Natural killer cell (primary cell): ENCODE data around the gene MAPK8IP3. TPM values are rescaled to one million over a fixed set of nuclear protein-coding genes. Genes with fewer than 3 reads are reported as not detected.

Source experiments
- ATAC-seq, 3 donors: fragments of 150-1000 bp in 2 of 3; fragments of 200-7000 bp in 1 of 3; cut with Tn5 transposase; 1 replicate in 1 of 3; 2 replicates in 2 of 3; pipeline ENCODE4 v1.10.0; 2021; ENCODE audit warnings: mild to moderate bottlenecking in 2 of 3, moderate library complexity in 2 of 3
- DNase-seq, 2 donors: peaks; one replicate each; pipeline versions ENCODE4 v3.0.0 to v3.0.0-alpha.2; 2013 to 2021; ENCODE audit warnings: mixed read lengths in 1 of 2
- H3K27ac ChIP-seq: one replicate; pipeline ENCODE4 v1.5.1; 2013; ENCODE audit warnings: mild to moderate bottlenecking, low read length
- H3K27me3 ChIP-seq: one replicate; pipeline ENCODE4 v1.6.1; 2013; ENCODE audit warnings: low read length; ENCODE audit not compliant: control insufficient read depth, insufficient read depth
- H3K36me3 ChIP-seq: one replicate; pipeline ENCODE4 v1.6.1; 2013; ENCODE audit warnings: low read length; ENCODE audit not compliant: control insufficient read depth, insufficient read depth
- H3K4me1 ChIP-seq: one replicate; pipeline ENCODE4 v1.6.1; 2013; ENCODE audit warnings: low read length; ENCODE audit not compliant: control insufficient read depth, insufficient read depth
- H3K4me3 ChIP-seq: one replicate; pipeline ENCODE4 v1.5.1; 2013; ENCODE audit warnings: low read length
- H3K9me3 ChIP-seq: one replicate; pipeline ENCODE4 v1.6.1; 2013; ENCODE audit warnings: low read length; ENCODE audit not compliant: control insufficient read depth, insufficient read depth
- H3K27ac Mint-ChIP-seq, 2 donors: one replicate each; pipeline ENCODE4 v1.8.0; 2022; ENCODE audit warnings: mild to moderate bottlenecking in 2 of 2, mixed read lengths in 2 of 2, moderate library complexity in 1 of 2
- H3K27me3 Mint-ChIP-seq, 2 donors: one replicate each; pipeline ENCODE4 v1.8.0; 2022; ENCODE audit warnings: low read depth in 2 of 2, mixed read lengths in 2 of 2
- H3K36me3 Mint-ChIP-seq: one replicate; pipeline ENCODE4 v1.8.0; 2022; ENCODE audit warnings: mixed read lengths
- H3K4me1 Mint-ChIP-seq, 2 donors: one replicate each; pipeline ENCODE4 v1.8.0; 2022; ENCODE audit warnings: mixed read lengths in 2 of 2
- H3K4me3 Mint-ChIP-seq: one replicate; pipeline ENCODE4 v1.8.0; 2022; ENCODE audit warnings: mild to moderate bottlenecking, moderate library complexity, mixed read lengths
- H3K9me3 Mint-ChIP-seq, 2 donors: one replicate each; pipeline ENCODE4 v1.8.0; 2022; ENCODE audit warnings: mixed read lengths in 2 of 2
- WGBS: methylation state at CpG from one replicate; pipeline ENCODE4 v1.1.7; 2013; ENCODE audit warnings: missing lambda C conversion rate; ENCODE audit not compliant: insufficient coverage; 5-methylcytosine and 5-hydroxymethylcytosine counted together
- intact Hi-C: fragments of 100-400 bp; cut with micrococcal nuclease; formaldehyde crosslinking; loops from one replicate; pipeline ENCODE4 v1.14.2; 2022
- total RNA-seq, 4 donors: library from RNA; stranded (reverse); fragments of 120-200 nt in 1 of 4; gene quantifications; one replicate each; pipeline versions ENCODE4 v1.2.3 to v1.2.4, GENCODE V29; 2013 to 2022
- TF ChIP-seq, protein P1 (sequence below): fragments of 200-600 bp; IDR thresholded peaks from one replicate; pipeline ENCODE4 v1.8.0; 2022; ENCODE audit warnings: antibody characterized with exemption

Gene MAPK8IP3
- total RNA-seq, 3 donors from 2014 or later (not counting 1 experiment from before 2014, with no cell fraction given): 272 to 291 (median 285) TPM

DNA sequence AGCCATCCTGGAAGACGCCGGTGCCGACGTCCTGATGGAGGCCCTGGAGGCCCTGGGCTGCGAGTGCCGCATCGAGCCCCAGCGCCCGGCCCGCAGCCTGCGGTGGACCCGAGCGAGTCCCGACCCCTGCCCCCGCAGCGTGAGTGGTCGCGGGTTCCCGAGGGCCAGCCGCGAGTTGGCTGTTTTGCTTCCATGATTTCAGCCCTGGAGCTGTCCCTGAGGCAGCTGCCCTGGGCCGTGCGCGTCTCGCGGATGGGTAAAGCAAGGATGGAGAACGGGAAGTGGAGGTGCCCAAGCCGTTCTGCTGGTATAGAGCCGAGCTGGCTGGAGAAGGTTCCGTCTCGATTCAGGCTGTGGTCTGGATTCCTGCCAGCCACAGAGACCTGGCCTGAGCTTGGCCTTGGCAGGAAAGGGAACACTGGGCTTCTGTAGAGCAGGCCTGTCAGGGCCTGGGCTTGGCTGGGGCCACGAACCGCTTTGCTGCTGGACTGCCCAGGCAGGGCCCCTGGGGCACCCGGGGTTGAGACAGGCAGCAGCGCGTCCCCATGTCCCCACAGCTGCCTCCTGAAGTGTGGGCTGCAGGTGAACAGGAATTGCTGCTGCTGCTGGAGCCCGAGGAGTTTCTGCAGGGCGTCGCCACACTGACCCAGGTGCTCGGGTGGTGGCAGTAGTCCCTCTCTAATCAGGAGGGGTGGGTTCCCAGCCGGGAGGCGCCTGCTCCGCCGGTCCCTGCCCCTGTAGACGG lies 67.9 kb downstream of the MAPK8IP3 start:
- Mint-ChIP-seq H3K4me1 (peaks cover 14 to 21% of the 10 kb centered on the region in 2 donors), H3K9me3 (no peaks in the 10 kb centered on the region), H3K27me3 (no peaks in the 10 kb centered on the region), H3K36me3 (no peaks in the 10 kb centered on the region), H3K27ac (peak overlapping the region; percentile 31 to 54), H3K4me3 (peak overlapping the region; percentile 97)
- H3K4me1 ChIP-seq: peaks cover 41% of the 10 kb centered on the region
- peak overlapping the region; percentile 61 for H3K4me3 ChIP-seq
- no peak for ATAC-seq
- H3K36me3 ChIP-seq: peaks cover 19% of the 10 kb centered on the region
- no peaks in the 10 kb centered on the region for H3K27me3 ChIP-seq
- TF ChIP-seq, protein P1, sequence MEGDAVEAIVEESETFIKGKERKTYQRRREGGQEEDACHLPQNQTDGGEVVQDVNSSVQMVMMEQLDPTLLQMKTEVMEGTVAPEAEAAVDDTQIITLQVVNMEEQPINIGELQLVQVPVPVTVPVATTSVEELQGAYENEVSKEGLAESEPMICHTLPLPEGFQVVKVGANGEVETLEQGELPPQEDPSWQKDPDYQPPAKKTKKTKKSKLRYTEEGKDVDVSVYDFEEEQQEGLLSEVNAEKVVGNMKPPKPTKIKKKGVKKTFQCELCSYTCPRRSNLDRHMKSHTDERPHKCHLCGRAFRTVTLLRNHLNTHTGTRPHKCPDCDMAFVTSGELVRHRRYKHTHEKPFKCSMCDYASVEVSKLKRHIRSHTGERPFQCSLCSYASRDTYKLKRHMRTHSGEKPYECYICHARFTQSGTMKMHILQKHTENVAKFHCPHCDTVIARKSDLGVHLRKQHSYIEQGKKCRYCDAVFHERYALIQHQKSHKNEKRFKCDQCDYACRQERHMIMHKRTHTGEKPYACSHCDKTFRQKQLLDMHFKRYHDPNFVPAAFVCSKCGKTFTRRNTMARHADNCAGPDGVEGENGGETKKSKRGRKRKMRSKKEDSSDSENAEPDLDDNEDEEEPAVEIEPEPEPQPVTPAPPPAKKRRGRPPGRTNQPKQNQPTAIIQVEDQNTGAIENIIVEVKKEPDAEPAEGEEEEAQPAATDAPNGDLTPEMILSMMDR: no peak
- DNase-seq: peak in 1 of 2 donors; percentile 47
- intact Hi-C loops: loop anchor here (1.0 to 10.0 kb wide), 3 partner anchors 8 to 378 kb away; partner anchors contain the start of genes NUBP2 and SPSB3
- WGBS: 13% methylated on average over 45 of the region's 45 CpGs
- H3K9me3 ChIP-seq: no peaks in the 10 kb centered on the region
- peak overlapping the region; percentile 54 for H3K27ac ChIP-seq

DNA sequence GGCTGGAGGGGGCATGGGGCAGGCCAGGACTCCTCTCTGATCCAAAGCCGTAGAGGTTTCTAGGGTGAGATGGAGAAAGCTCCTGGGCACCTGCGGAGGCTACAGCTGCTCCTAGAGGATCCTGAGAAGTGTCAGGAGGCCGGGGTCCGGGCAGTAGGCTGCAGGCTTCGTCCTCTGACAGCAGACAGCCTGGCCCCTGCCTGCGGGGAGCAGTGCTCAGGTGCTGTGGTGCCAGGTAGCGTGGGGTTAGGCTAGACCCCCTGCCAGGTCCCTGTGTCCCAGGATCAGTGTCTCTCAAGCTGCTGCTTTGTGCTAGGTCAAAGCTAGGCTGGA lies 68.4 kb downstream of the MAPK8IP3 start:
- intact Hi-C loops: loop anchor here (5.0 to 10.0 kb wide), 2 partner anchors 150 to 378 kb away; no protein-coding TSS in a partner anchor
- H3K4me3 Mint-ChIP-seq: no peak overlapping the region

GRCh38 chr16:1775006-1775845 lies 69.2 kb downstream of the MAPK8IP3 start:
- H3K36me3 ChIP-seq: peaks cover 22% of the 10 kb centered on the region
- Mint-ChIP-seq H3K27me3 (no peaks in the 10 kb centered on the region), H3K4me1 (peaks cover 14 to 17% of the 10 kb centered on the region in 2 donors), H3K27ac (no peak overlapping the region), H3K36me3 (no peaks in the 10 kb centered on the region), H3K9me3 (no peaks in the 10 kb centered on the region), H3K4me3 (peak overlapping the region; percentile 46)
- no peak overlapping the region for H3K27ac ChIP-seq
- DNase-seq (no peak), ATAC-seq (no peak)
- intact Hi-C loops: loop anchor here (10.0 kb wide), 1 partner anchor 150 kb away; no protein-coding TSS in a partner anchor
- peaks cover 45% of the 10 kb centered on the region for H3K4me1 ChIP-seq
- H3K4me3 ChIP-seq: no peak overlapping the region
- H3K9me3 ChIP-seq: no peaks in the 10 kb centered on the region
- 97% methylated on average over 30 of the region's 30 CpGs for WGBS
- H3K27me3 ChIP-seq: no peaks in the 10 kb centered on the region
- TF ChIP-seq, protein P1: no peak

More for the DNA sequence above, 68.4 kb downstream of the MAPK8IP3 start:
- H3K27ac Mint-ChIP-seq: no peak overlapping the region
- H3K36me3 ChIP-seq: peaks cover 19% of the 10 kb centered on the region
- H3K4me1 ChIP-seq: peaks cover 45% of the 10 kb centered on the region
- peaks cover 14 to 21% of the 10 kb centered on the region in 2 donors for H3K4me1 Mint-ChIP-seq
- no peaks in the 10 kb centered on the region for H3K27me3 ChIP-seq
- ATAC-seq (no peak), DNase-seq (no peak)
- TF ChIP-seq, protein P1: no peak
- WGBS: 89% methylated on average over 7 of the region's 7 CpGs
- H3K27me3 Mint-ChIP-seq: no peaks in the 10 kb centered on the region
- no peaks in the 10 kb centered on the region for H3K9me3 Mint-ChIP-seq
- no peak overlapping the region for H3K27ac ChIP-seq
- H3K4me3 ChIP-seq: no peak overlapping the region
- H3K36me3 Mint-ChIP-seq: no peaks in the 10 kb centered on the region
- no peaks in the 10 kb centered on the region for H3K9me3 ChIP-seq
